ENCODE results near the gene DUSP8.

DNA sequence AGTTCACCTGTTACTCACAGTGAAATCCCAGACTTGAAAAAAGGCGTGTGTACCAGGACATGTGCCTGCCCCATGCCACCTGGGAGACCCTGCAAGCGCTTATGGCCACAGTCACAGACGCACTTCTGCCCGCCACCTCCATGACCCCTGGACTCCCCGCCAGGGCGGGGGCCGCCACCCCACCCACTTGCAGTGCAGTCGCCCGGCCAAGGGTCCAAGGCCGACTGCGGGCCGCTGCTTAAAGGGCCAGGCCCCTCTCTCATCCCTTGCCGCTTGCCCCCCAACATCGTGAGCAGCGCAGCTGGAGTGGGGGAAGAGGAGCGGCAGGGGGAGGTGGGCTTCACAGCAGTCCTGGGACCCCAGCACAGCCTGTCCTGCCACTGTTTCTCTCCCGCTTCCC, 10.8 kb downstream of the DUSP8 start:
- TF ChIP-seq RAD21 (conservative IDR thresholded peaks at IDR 0.05 in 1 of 2, IDR thresholded peaks at IDR 0.05 in 1 of 2) (no peak), ZNF302 (CRISPR knock-in tag; IDR thresholded peaks at IDR 0.05) (no peak), BCL3 (IDR thresholded peaks at IDR 0.05) (no peak), REST (IDR thresholded peaks at IDR 0.05) (no peak)
- TF ChIP-seq, protein P1, sequence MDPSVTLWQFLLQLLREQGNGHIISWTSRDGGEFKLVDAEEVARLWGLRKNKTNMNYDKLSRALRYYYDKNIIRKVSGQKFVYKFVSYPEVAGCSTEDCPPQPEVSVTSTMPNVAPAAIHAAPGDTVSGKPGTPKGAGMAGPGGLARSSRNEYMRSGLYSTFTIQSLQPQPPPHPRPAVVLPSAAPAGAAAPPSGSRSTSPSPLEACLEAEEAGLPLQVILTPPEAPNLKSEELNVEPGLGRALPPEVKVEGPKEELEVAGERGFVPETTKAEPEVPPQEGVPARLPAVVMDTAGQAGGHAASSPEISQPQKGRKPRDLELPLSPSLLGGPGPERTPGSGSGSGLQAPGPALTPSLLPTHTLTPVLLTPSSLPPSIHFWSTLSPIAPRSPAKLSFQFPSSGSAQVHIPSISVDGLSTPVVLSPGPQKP (IDR thresholded peaks at IDR 0.05; ENCODE audit: low read depth, low read length): no peak
- TF ChIP-seq, protein P2, sequence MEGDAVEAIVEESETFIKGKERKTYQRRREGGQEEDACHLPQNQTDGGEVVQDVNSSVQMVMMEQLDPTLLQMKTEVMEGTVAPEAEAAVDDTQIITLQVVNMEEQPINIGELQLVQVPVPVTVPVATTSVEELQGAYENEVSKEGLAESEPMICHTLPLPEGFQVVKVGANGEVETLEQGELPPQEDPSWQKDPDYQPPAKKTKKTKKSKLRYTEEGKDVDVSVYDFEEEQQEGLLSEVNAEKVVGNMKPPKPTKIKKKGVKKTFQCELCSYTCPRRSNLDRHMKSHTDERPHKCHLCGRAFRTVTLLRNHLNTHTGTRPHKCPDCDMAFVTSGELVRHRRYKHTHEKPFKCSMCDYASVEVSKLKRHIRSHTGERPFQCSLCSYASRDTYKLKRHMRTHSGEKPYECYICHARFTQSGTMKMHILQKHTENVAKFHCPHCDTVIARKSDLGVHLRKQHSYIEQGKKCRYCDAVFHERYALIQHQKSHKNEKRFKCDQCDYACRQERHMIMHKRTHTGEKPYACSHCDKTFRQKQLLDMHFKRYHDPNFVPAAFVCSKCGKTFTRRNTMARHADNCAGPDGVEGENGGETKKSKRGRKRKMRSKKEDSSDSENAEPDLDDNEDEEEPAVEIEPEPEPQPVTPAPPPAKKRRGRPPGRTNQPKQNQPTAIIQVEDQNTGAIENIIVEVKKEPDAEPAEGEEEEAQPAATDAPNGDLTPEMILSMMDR (IDR thresholded peaks at IDR 0.05): no peak

All from A549 (cell line).